ENCODE data around the gene TRIM37.

The TRIM37 gene

DNA sequence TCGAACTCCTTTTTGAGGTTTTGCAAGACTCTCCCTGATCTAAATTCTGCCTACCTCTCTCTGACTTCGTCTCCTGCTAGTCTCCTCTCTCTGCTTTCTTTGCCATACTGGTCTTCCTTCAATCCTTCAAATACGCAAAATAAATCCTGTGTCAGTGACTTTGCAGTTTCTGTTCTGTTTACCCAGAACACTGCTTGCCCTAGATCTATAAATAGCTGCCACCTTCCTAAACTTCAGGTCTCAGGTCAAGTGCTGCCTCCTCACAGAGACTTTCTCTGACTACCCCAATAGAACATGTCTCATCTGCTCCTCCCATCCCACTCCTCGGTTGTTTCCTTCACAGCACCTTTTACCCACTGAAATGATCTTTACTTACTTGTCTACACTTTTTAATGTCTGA lies 78.9 kb downstream of the TRIM37 start:
- no peak for DNase-seq

DNA sequence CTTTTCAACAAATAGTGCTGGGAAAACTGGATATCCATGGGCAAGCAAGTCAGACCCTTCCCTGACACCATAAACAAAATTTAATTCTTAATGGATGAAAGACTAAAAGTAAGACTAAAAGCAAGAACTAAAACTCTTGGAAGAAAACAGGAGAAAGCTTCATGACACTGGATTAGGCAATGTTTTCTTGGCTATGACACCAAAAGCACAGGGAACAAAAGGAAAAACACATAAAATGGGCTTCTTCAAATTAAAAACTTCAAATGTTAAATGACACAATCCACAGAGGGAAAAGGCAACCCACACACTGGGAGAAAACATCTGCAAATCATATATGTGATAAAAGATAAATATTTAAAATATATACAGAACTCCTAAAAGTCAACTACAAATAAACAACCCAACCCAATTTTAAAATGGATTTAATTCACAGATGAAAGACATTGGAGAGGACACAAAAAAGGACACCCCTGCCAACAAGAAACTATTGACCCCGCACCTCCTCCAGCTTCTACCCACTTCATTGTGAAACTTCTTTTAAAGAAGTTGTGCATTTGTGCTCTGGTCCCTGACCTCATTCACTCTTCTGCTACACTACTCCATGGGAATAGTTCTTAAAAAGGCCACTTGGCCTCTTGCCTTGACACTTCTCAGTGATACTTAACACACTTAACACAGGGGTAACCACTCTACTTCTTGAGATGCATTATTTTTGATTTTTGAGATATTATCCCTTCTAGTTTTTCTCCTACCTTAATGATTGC lies 80.3 kb downstream of the TRIM37 start:
- no peak for DNase-seq

DNA sequence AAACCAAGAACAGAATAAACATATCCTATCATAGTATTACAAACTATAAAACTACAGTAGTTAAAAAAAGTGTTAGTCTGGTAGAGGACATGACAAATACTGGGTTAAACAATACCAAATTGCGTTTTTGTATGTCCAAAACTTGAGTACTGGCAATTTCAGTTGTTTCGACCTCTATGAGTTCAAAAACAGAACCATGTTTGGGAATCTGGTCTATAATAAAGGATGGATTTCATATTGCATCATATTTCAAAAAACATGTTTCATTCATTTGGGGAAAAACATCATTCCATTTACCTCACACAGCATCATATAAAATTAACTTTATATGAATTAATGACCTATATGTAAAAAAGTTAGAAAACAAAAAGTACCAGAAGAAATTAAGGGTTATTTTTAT lies 81.8 kb downstream of the TRIM37 start:
- DNase-seq: no peak

DNA sequence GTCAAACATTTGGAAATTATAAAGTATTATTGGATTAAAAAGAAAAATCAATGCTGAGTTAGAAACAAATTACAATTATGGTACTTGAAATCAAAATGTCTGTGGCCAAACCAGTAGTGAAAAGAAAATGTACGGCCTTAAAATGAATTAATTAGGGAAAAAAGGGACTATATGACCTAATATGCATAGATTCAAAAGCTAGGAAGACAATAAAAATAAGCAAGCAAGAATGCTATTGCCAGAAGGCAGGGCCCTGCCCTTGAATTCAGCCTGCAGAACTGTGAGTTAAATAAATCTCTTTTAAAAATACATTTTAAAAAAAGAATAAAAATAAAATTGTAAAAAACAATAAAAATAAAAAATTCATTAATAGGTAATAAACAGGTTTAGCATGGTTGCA lies 88.7 kb downstream of the TRIM37 start:
- no peak for DNase-seq

DNA sequence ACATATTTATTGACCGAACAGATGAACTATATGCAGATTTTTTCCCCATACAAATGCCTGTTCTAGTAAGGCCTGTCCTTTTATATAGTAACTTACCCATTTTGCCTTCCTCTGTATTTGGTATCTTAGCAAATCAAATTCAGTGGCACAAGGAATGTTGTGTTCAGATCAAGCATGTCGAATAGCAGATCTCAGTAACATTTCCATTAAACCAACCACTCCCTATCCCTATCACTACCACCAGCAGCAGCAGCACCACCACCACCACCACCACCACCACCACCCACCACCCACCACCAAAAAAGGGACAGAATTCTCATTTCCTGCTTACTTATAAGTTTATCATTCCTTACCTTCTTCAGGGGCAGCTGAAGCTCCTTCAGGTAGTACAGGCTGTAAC lies 94.7 kb downstream of the TRIM37 start:
- no peak for DNase-seq

DNA sequence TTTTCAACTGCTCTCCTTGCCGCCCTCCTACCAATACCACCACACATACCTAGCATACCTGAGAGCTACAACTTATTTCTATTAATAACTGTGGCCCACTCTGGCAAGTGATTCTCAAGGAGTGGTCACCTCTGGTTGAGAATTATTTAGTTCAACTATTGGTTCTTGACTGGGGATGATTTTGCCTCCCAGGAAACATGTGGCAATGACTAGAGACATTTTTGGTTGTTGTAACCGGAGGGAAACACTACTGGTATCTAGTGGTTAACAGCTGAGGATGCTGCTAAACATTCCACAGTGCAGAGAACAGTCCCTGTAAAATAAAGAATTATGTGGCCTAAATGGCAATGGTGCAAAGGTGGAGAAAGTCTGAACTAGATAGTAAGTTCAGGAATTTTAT lies 96.7 kb downstream of the TRIM37 start:
- no peak for DNase-seq

DNA sequence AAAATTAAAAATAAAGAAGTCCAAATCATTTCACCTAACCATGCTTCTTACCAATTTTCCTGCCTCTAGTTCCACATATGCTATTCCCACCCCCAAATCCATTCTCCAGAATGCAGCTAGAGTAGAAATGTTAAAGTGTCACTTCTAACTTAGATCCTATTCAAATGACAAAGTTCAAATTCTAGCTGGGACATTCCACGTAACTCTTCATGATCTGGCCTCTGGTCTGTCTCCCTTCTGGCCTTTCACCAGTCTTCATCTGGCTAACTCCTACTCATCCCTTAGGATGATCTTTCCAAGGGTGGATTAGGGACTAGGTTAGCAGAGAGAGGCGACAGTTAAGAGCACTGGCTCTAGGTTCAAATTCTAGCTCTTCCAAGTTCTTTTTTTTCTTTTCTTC lies 97.9 kb downstream of the TRIM37 start:
- no peak for DNase-seq

DNA sequence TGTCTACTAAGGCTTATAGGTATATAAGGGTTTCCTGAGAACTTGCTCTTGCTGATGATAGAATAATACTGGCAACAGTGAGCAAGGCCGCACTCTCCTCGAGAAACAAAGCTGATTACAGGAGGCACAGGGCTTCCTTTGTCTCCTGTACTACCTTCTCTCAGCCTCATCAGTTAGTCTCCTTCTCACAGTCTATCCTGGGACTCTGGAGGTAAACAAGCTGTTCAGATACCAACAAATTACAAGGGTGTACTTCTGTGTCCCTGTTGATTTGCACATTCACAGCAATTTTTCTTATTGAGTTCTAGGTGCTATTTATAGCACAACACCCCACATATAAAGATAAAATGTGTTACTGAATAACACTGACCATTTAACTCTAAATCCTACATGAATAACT lies 98.7 kb downstream of the TRIM37 start:
- DNase-seq: no peak

DNA sequence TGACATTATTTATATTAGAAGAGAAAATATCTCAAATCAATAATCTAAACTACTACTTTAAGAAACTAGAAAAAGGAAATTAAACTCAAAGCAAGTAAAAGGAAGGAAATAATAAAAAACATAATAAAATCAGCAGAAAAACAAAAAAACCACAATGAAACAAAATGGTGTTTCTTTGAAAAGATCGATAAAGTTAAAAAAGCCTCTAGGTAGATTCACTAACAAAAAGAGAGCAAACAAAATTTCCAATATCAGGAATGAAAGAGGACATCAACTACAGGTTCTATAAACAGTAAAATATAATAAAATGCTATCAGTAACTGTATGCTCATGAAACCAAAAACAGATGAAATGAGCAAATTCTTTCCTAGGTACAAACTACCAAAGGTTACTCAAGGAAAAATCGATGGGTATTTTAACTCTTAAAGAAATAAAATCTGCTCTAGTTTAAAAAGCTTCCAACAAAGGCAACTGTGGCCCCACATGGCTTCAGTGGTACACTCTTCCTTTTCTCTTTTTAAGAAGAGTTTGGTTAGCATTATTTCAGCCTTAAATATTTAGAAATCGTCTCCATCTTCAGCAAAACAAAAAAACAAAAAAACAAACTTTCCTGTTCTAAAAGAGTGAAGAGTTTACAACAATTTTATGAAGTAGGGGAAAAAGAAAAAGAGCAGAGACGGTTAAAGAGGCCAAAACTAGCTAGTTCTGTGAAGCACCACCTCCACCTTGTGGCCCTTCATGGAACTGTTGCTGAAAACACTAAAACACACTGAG lies 102.2 kb downstream of the TRIM37 start:
- DNase-seq: no peak

DNA sequence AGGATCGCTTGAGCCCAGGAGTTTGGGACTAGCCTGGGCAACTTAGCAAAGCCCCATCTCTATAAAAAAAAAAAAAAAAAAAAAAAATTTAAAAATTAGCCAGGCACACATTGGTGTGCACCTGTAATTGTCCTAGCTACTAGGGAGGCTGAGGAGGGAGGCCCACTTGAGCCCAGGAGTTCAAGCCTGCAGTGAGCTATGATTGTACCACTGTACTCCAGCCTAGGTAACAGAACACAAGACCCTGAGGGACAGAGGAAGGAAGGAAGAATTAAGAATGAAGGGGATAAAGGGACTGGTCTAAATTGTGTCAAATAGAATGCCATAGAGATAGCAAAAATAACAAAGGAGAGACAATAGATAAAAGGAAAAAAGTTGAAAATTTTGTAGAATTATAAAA lies 102.8 kb downstream of the TRIM37 start:
- DNase-seq: no peak

DNA sequence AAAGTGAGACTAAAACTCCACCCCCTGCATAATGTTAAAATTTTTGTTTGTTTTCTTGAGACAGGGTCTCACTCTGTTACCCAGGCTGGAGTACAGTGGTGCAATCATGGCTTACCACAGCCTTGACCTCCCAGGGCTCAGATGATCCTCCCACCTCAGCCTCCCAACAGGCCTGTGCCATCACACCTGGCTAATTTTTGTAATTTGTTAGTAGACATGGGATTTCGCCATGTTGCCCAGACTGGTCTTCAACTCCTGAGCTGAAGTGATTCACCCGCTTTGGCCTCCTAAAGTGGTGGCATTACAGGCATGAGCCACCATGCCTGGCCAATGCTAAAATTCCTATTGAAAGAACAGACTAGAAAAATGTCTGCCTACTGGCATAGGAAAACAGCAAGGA lies 103.8 kb downstream of the TRIM37 start:
- DNase-seq: no peak

DNA sequence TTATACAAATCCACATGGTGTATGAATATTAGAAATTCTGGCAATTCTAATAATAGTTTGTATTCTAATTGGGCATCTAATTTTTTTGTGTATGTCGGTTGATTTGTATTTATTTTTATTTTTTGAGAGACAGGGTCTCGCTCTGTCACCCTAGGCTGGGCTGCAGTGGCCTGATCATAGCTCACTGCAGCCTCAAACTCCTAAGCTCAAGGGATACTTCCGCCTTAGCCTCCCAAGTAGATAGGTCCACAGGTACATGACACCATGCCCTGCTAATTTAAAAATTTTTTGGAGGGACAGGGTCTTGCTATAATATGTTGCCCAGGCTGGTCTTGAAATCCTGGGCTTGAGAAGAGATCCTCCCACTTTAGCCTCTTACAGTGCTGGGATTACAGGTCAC lies 104.6 kb downstream of the TRIM37 start:
- no peak for DNase-seq

DNA sequence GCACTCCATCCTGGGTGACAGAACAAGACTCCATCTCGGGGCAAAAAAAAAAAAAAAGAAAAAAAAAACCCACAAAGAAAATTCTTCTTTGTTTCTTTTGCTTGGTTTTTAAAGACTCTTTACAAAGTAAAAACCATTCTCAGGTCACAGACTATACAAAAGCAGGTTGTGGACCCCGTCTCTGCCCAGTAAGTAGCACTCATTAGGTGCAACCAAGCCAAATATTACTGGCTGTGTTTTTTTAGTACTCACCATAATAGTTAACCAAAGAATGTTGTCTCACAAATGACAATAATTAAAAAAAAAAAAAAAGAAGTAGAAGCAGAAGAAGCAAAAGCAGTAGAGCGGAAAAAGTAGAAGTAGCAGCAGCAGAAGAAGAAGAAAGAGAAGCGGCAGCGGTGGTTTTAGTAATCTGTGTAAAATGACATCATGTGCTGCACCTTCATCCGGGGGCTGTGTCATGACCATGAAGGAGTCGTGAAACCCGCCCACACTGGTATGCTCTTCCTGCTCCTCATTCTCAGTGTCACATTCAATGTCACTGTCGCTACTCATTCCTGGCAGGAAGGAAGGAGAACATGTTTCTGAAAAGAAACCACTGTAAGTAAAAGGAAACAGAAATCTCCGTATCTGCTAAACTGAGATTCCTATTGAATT lies 105.4 kb downstream of the TRIM37 start:
- no peak for DNase-seq

DNA sequence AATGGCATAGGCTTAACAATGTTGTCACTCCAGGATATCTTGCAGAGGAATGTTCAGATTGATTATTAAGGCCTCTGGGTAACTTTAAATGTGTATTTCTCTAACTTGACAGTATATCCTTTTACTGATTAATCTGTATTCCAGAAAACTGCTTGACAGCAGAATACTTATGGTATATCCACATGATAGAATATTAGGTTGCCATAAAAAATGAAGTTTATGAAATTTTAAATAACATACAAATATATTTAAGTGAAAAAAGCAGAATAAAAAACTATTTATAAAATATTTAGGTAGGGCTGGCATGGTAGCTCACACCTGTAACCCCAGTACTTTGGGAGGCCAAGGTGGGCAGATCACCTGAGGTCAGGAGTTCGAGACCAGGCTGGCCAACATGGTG lies 106.7 kb downstream of the TRIM37 start:
- DNase-seq: no peak

DNA sequence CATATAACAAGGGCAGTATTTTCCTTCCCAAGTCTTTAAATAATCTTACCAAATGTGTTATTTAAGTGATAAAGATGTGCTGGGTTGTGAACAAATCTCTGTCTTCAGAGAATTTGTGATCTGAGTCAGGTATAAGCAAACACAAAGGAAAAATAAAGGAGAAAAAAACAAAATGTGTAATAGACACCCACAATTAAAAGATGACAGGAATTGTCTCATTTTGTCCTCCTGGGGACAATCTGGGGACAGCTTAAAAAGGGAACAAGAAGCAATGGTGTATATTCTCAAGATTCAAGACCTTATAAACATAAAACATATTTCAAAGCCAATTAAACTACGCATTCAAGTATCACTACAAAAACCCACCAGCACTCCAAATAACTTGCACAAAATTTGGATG lies 107.2 kb downstream of the TRIM37 start:
- DNase-seq: no peak

DNA sequence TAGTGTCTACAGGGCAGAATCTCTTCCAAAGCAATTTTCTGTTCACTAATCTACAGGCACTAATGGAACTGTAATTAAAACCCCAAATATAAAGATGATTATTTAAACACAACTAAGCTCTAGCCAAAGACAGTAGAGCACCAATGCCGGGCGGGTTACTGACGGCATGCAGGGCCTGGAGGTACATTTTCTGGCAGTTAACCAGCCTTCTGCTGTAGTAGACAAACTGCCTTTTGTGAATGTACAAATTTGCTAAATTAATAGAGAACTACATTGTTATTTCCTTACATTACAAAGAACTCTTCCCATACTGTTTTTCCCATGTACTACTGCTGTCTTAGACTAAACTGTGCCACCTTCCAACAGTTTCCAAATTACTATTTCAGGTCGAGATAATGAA lies 107.8 kb downstream of the TRIM37 start:
- no peak for DNase-seq

DNA sequence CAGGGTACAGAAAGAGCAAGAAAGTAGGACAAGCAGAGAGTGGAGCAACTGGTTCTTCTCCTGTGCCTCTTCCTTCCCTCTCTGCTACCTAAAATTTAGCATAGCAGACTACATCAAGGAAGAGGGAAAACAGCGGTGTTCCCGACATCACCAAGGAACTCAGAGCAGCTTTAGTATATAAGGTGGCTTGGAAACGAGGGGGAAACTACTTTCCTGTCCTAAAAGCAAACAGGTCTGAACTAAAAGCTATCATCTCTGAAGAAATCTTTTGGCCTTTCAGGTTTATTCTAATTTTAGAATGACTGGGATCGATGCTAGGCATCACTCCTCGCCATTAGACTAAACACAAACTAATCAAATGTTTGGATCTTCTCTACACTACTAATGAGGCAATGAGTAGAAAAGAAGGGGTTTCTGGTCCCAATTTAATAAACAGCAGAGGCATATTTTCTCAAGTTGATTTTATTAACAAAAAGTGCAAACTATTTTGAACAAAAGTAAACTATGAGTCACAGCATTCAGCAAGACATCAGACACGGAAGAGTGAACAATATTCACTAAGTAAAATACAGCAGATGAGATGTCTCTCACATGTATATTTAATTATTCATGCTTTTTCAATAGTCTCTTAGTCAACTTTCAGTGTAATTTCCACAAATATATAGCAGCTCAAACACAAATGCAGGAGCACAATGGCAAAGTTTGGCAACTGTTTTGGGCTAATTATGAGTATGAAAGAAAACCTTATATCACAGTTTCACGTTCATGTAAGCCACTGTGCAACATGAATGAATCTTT lies 108.7 kb downstream of the TRIM37 start:
- no peak for DNase-seq

DNA sequence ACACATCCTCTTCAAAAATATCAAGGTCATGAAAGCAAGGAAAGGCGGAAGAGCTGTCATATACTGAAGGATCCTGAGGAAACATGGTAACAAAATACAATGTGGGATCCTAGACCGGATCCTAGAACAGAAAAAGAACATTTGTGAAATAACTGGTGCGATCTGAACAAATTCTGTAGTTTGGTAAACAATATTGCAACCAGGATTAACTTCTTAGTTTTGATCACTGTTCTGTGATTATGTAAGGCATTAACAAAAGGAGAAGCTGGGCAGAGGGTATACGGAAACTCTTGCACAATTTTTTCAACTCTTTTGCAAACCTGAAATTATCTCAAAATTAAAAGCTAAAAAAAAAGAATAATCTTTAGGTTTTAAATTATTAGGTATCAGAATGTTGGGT lies 109.7 kb downstream of the TRIM37 start:
- DNase-seq: no peak

DNA sequence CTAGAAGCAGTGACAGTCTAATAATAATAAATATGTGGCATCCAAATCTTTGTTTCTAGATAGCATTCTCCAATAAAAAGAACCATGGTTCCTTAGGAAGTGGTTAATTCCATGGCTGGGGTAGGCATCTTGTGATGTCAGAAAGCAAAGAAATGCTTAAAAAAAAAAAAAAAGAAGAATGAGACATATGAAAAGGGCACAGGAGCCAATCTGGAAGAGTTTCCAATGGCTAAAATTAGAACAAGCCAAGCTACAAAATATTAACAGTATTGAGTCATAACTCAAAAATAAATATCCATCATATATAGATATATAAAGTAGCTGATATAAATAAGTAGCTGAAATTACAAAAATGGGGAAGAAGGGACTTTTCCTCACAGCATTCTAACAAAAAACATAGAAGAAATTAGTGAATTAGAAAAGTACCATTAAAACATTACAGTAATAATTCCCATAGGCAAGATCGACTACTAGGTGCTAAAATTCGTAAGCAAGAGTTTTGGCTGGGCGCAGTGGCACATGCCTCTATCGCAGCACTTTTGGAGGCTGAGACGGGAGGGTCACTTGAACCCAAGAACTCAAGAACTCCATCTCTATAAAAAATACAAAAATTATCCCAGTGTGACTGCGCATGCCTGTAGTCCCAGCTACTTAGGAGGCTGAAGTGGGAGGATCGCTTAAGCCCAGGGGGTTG lies 111.3 kb downstream of the TRIM37 start:
- DNase-seq: no peak

DNA sequence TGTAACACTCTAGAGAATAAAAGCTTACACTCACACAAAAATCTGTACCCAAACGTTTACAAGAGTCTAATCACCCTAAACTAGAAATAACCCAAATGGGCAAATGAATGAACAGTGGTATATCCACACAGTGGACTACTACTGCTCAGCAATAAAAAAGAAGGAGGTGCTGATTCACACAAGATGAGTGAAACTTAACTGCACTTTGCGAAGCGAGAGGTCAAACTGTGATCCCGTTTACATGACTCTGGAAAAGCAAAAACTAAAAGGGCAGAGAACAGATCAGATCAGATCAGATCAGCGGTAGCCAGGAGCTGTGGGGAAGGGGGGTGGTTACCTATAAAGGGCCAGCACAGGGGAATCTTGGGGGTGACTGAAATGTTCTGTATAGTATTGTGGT lies 113.4 kb downstream of the TRIM37 start:
- DNase-seq: no peak

DNA sequence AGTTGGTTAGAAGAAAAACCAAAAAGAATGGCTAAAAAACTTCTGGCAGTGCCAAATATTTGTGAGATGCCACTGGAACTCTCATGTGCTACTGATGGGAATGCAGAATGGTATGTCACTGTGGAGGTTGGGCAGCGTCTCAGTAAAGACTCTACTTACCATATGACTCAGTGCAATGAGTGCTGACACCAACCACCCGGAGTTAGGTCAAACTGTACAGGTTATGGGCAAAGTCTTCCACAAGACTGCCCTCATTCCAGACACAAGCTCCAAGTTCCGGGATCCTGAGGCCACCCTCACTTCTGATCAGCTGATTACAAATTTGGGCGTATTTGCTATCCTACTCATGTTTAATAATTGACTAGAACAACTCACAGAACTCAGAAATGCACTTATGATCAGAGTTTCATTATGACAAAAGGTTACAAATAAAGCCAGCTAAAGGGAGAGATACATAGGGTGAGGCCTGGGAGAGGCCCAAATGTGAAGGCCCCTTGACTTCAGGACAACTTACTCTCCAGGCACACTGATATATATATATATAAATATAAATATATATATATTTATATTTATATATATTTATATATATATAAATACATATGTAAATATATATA lies 114.9 kb downstream of the TRIM37 start:
- no peak for DNase-seq

DNA sequence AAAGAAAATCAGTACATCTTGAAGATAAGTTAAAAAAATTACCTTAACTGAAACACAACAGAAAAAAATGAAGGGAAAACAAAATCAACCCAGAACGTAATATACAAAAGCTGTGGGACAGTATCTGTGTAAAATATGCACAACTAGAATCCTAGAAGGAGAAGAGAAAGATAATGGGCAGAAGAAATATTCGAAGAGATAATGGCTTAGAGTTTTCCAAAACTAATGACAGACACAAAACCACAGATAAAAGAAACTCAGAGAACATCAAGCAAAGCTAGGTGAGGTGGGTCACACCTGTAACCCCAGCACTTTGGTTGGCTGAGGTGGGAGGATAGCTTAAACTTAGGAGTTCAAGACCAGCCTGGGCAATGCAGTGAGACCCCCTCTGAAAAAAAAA lies 117.1 kb downstream of the TRIM37 start:
- no peak for DNase-seq
